Measurements from ENCODE around the gene BEGAIN. TPM values are rescaled to one million over a fixed set of nuclear protein-coding genes. Genes with fewer than 3 reads are reported as not detected.

Gene BEGAIN
- total and polyA plus RNA-seq, 9 donors, result 0.35 to 11.0 (median 4.6) TPM

- no peak overlapping the region for H3K4me3 ChIP-seq
- DNase-seq, result no peak
- no peaks in the 10 kb centered on the region for H3K27me3 ChIP-seq
- H3K36me3 ChIP-seq, result no peaks in the 10 kb centered on the region
- H3K4me1 ChIP-seq (ENCODE audit: insufficient read depth), result no peaks in the 10 kb centered on the region
- no peak for TF ChIP-seq EP300 (IDR thresholded peaks at IDR 0.05)
- TF ChIP-seq CTCF (IDR thresholded peaks at IDR 0.05), result no peak
- no peak for TF ChIP-seq POLR2A (IDR thresholded peaks at IDR 0.05)
- no peaks in the 10 kb centered on the region for H3K9me3 ChIP-seq
- H3K27ac ChIP-seq, result no peak overlapping the region
- WGBS, 3 donors, result 90 to 97% (median 91%) methylated on average over 3 of the region's 3 CpGs
- intact Hi-C loops (cut with DNase I), result loop anchor here in 1 of 4 donors (10.0 kb wide), 1 partner anchor 1890 kb away; no protein-coding TSS in a partner anchor
Measured at GRCh38 chr14:100504372-100505078, 82.7 kb downstream of the BEGAIN start.

GRCh38 chr14:100503251-100503650 lies 84.0 kb downstream of the BEGAIN start:
- Histone ChIP-seq H3K4me1 (ENCODE audit: insufficient read depth) (no peaks in the 10 kb centered on the region), H3K27ac (no peak overlapping the region), H3K9me3 (no peaks in the 10 kb centered on the region), H3K27me3 (no peaks in the 10 kb centered on the region), H3K4me3 (no peak overlapping the region), H3K36me3 (no peaks in the 10 kb centered on the region)
- no peak for TF ChIP-seq EP300 (IDR thresholded peaks at IDR 0.05)
- no peak for TF ChIP-seq POLR2A (IDR thresholded peaks at IDR 0.05)
- TF ChIP-seq CTCF (IDR thresholded peaks at IDR 0.05), result no peak
- WGBS, 3 donors, result 79 to 87% (median 82%) methylated on average over 7 of the region's 7 CpGs
- DNase-seq, result no peak
- intact Hi-C loops (cut with DNase I), result loop anchor here in 1 of 4 donors (10.0 kb wide), 1 partner anchor 1892 kb away; no protein-coding TSS in a partner anchor

GRCh38 chr14:100502622-100503220 lies 84.5 kb downstream of the BEGAIN start:
- no peak for DNase-seq
- TF ChIP-seq POLR2A (IDR thresholded peaks at IDR 0.05) (no peak), EP300 (IDR thresholded peaks at IDR 0.05) (no peak), CTCF (IDR thresholded peaks at IDR 0.05) (no peak)
- Histone ChIP-seq H3K9me3 (no peaks in the 10 kb centered on the region), H3K4me1 (ENCODE audit: insufficient read depth) (no peaks in the 10 kb centered on the region), H3K27ac (no peak overlapping the region), H3K4me3 (no peak overlapping the region), H3K36me3 (no peaks in the 10 kb centered on the region), H3K27me3 (no peaks in the 10 kb centered on the region)
- intact Hi-C loops (cut with DNase I), result loop anchor here in 1 of 4 donors (10.0 kb wide), 1 partner anchor 1892 kb away; no protein-coding TSS in a partner anchor
- WGBS, 3 donors, result 91 to 93% (median 93%) methylated on average over 10 of the region's 10 CpGs

- WGBS, 3 donors, result 76 to 92% (median 84%) methylated on average over 9 of the region's 9 CpGs
- Histone ChIP-seq H3K27me3 (no peaks in the 10 kb centered on the region), H3K27ac (no peak overlapping the region), H3K36me3 (no peaks in the 10 kb centered on the region), H3K9me3 (no peaks in the 10 kb centered on the region), H3K4me3 (no peak overlapping the region), H3K4me1 (ENCODE audit: insufficient read depth) (no peaks in the 10 kb centered on the region)
- intact Hi-C loops (cut with DNase I), result loop anchor here in 1 of 4 donors (10.0 kb wide), 1 partner anchor 1895 kb away; no protein-coding TSS in a partner anchor
- no peak for TF ChIP-seq EP300 (IDR thresholded peaks at IDR 0.05)
- TF ChIP-seq CTCF (IDR thresholded peaks at IDR 0.05), result no peak
- no peak for TF ChIP-seq POLR2A (IDR thresholded peaks at IDR 0.05)
- no peak for DNase-seq
Measured at GRCh38 chr14:100500128-100500527, 87.1 kb downstream of the BEGAIN start.

All from ovary (tissue), 9 donors.